ENCODE results near the gene SLCO1B1. TPM values are rescaled to one million over a fixed set of nuclear protein-coding genes. Genes with fewer than 3 reads are reported as not detected.
A peak's percentile ranks its signal among the peaks of the same experiment; 100 is the strongest.

Gene SLCO1B1
- total RNA-seq, 3 donors from 2014 or later (not counting 1 experiment from before 2014, with no cell fraction given): not detected

DNA sequence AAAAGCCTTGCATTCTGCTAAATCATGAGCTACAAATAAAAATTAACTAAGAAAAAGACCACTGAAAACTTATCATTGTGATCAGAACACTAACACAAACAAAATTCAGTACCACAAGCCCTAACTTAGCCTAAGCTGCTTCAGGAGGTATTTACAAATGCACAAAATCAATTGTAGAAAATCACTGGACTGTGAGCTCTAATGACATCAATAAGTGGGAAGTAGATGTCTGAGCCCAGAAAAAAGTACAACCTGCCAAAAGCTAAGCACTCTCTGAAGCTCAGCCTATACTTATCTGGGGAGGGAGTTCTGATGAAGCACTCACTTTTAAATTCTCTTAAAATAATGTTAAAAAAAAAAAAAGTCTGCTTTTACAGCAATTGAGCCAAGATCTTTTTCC, 92.9 kb downstream of the SLCO1B1 start:
- H3K27me3 ChIP-seq (ENCODE audit: control insufficient read depth, insufficient read depth, low read length): no peaks in the 10 kb centered on the region
- Mint-ChIP-seq H3K9me3 (peaks cover 3 to 12% of the 10 kb centered on the region in 2 donors), H3K27ac (no peak overlapping the region), H3K4me3 (no peak overlapping the region), H3K27me3 (ENCODE audit: low read depth in 2 of 2) (no peaks in the 10 kb centered on the region), H3K36me3 (no peaks in the 10 kb centered on the region), H3K4me1 (no peaks in the 10 kb centered on the region)
- no peak overlapping the region for H3K4me3 ChIP-seq (ENCODE audit: low read length)
- no peak overlapping the region for H3K27ac ChIP-seq (ENCODE audit: low read length)
- DNase-seq: no peak
- no peaks in the 10 kb centered on the region for H3K36me3 ChIP-seq (ENCODE audit: control insufficient read depth, insufficient read depth, low read length)
- no peak for TF ChIP-seq CTCF (IDR thresholded peaks at IDR 0.05)
- intact Hi-C loops (cut with micrococcal nuclease): no loop called here
- ATAC-seq: no peak
- H3K4me1 ChIP-seq (ENCODE audit: control insufficient read depth, insufficient read depth, low read length): no peaks in the 10 kb centered on the region
- no peaks in the 10 kb centered on the region for H3K9me3 ChIP-seq (ENCODE audit: control insufficient read depth, insufficient read depth, low read length)

GRCh38 chr12:21234395-21234794, 103.4 kb downstream of the SLCO1B1 start:
- H3K4me3 Mint-ChIP-seq: no peak overlapping the region
- H3K9me3 ChIP-seq (ENCODE audit: control insufficient read depth, insufficient read depth, low read length): no peaks in the 10 kb centered on the region
- peaks cover 6 to 9% of the 10 kb centered on the region in 2 donors for H3K9me3 Mint-ChIP-seq
- H3K36me3 Mint-ChIP-seq: no peaks in the 10 kb centered on the region
- H3K4me1 Mint-ChIP-seq: no peaks in the 10 kb centered on the region
- intact Hi-C loops (cut with micrococcal nuclease): no loop called here
- no peak for TF ChIP-seq CTCF (IDR thresholded peaks at IDR 0.05)
- H3K4me3 ChIP-seq (ENCODE audit: low read length): no peak overlapping the region
- WGBS (ENCODE audit: insufficient coverage): 100% methylated on average over 1 of the region's 5 CpGs
- no peaks in the 10 kb centered on the region for H3K27me3 ChIP-seq (ENCODE audit: control insufficient read depth, insufficient read depth, low read length)
- no peaks in the 10 kb centered on the region for H3K36me3 ChIP-seq (ENCODE audit: control insufficient read depth, insufficient read depth, low read length)
- DNase-seq (no peak), ATAC-seq (no peak)
- no peak overlapping the region for H3K27ac Mint-ChIP-seq
- no peaks in the 10 kb centered on the region for H3K4me1 ChIP-seq (ENCODE audit: control insufficient read depth, insufficient read depth, low read length)
- no peaks in the 10 kb centered on the region for H3K27me3 Mint-ChIP-seq (ENCODE audit: low read depth in 2 of 2)
- no peak overlapping the region for H3K27ac ChIP-seq (ENCODE audit: low read length)

DNA sequence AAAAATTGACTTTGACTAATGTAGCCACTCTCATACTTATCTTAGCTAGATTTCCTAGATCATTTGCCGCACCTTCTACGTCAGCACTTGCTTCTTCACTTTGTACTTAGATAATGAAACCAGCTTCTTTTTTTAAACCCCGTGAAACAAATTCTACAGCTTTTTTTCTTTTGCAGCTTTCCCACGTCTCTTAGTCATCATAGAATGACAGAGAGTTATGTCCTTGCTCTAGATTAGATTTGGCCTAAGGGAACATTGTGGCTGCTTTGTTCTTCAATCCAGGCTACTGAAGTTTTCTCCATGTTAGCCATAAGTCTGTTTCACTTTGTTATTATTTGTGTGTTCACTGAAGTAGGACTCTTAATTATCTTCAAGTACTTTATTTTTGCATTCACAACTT, 108.9 kb downstream of the SLCO1B1 start:
- Histone ChIP-seq H3K27me3 (ENCODE audit: control insufficient read depth, insufficient read depth, low read length) (no peaks in the 10 kb centered on the region), H3K9me3 (ENCODE audit: control insufficient read depth, insufficient read depth, low read length) (no peaks in the 10 kb centered on the region), H3K36me3 (ENCODE audit: control insufficient read depth, insufficient read depth, low read length) (no peaks in the 10 kb centered on the region), H3K4me3 (ENCODE audit: low read length) (no peak overlapping the region), H3K27ac (ENCODE audit: low read length) (no peak overlapping the region), H3K4me1 (ENCODE audit: control insufficient read depth, insufficient read depth, low read length) (no peaks in the 10 kb centered on the region)
- ATAC-seq (no peak), DNase-seq (no peak)
- 88% methylated on average over 4 of the region's 4 CpGs for WGBS (ENCODE audit: insufficient coverage)
- Mint-ChIP-seq H3K27me3 (ENCODE audit: low read depth in 2 of 2) (no peaks in the 10 kb centered on the region), H3K9me3 (peaks cover 0 to 7% of the 10 kb centered on the region in 2 donors), H3K4me1 (no peaks in the 10 kb centered on the region), H3K27ac (no peak overlapping the region), H3K36me3 (no peaks in the 10 kb centered on the region), H3K4me3 (no peak overlapping the region)
- intact Hi-C loops (cut with micrococcal nuclease): loop anchor here (10.0 kb wide), 1 partner anchor 445 kb away; no protein-coding TSS in a partner anchor
- TF ChIP-seq CTCF (IDR thresholded peaks at IDR 0.05): no peak

DNA sequence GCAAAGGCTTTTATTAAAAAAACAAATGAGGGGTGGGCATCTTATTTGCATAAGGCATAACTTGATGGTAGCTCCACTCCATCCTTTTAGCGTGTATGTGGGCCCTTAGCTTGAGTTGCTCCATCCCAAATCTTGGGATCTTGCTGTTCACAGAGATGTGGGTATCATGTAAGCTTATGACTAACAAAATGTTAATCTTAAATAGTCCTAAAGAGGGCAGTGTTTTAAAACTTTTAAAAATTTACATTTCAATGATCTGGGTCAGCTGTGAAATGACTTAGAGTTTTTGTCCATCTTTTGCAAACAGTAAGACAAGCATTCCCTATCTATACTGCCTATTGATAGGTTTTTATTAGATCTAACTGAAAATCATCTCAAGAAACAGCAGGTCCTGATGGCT, 117.7 kb downstream of the SLCO1B1 start:
- H3K36me3 ChIP-seq (ENCODE audit: control insufficient read depth, insufficient read depth, low read length): no peaks in the 10 kb centered on the region
- intact Hi-C loops (cut with micrococcal nuclease): loop anchor here (10.0 kb wide), 1 partner anchor 436 kb away; no protein-coding TSS in a partner anchor

More for the DNA sequence above, 117.7 kb downstream of the SLCO1B1 start:
- H3K27ac Mint-ChIP-seq: no peak overlapping the region
- H3K27me3 Mint-ChIP-seq (ENCODE audit: low read depth in 2 of 2): no peaks in the 10 kb centered on the region
- no peaks in the 10 kb centered on the region for H3K9me3 Mint-ChIP-seq
- Histone ChIP-seq H3K9me3 (ENCODE audit: control insufficient read depth, insufficient read depth, low read length) (no peaks in the 10 kb centered on the region), H3K27me3 (ENCODE audit: control insufficient read depth, insufficient read depth, low read length) (no peaks in the 10 kb centered on the region), H3K4me3 (ENCODE audit: low read length) (no peak overlapping the region), H3K27ac (ENCODE audit: low read length) (no peak overlapping the region), H3K4me1 (ENCODE audit: control insufficient read depth, insufficient read depth, low read length) (no peaks in the 10 kb centered on the region)
- no peak for TF ChIP-seq CTCF (IDR thresholded peaks at IDR 0.05)
- H3K4me3 Mint-ChIP-seq: no peak overlapping the region
- ATAC-seq: no peak
- H3K36me3 Mint-ChIP-seq: no peaks in the 10 kb centered on the region
- H3K4me1 Mint-ChIP-seq: no peaks in the 10 kb centered on the region
- WGBS (ENCODE audit: insufficient coverage): 69% methylated on average over 1 of the region's 1 CpG
- peak in 1 of 2 donors; percentile 3 for DNase-seq

Measured in natural killer cell (primary cell).